Gastrocnemius medialis (tissue), 4 donors: ENCODE data around the gene IL31.

Experiments
- POLR2A ChIP-seq, 2 donors: fragments of 450-650 bp; IDR thresholded peaks; one replicate each; pipeline ENCODE4 v1.6.1; 2017; ENCODE audit warnings: antibody characterized with exemption in 2 of 2, mild to moderate bottlenecking in 2 of 2, moderate library complexity in 2 of 2
- TF ChIP-seq, protein P1 (sequence below), 5 experiments: fragments of 450-650 bp in 3 of 5; fragments of 200-600 bp in 2 of 5; sonication (generic) in 2 of 5; IDR thresholded peaks in 4 of 5; conservative IDR thresholded peaks in 1 of 5; 1 replicate in 4 of 5; 2 replicates in 1 of 5; pipeline ENCODE4 v1.5.1; 2016 to 2019; ENCODE audit warnings: antibody characterized with exemption in 5 of 5, mild to moderate bottlenecking in 3 of 5, moderate library complexity in 3 of 5

DNA sequence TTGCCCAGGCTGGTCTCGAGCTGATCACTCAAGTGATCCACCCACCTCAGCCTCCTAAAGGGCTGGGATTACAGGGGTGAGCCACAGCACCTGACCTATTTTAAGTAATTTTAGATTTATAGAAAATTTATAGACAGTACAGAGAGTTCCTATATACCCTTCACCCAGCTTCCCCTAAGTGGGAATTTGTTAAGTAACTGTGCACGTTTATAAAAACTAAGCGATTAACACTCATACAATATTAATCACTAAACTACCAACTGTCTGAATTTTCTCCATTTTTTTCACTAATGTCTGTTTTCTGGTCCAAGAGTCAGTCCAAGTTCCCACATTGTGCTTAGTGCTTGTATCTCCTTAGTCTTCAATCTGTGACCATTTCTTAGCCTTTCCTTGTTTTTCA lies 5.5 kb downstream of the IL31 start:
- TF ChIP-seq, protein P1, sequence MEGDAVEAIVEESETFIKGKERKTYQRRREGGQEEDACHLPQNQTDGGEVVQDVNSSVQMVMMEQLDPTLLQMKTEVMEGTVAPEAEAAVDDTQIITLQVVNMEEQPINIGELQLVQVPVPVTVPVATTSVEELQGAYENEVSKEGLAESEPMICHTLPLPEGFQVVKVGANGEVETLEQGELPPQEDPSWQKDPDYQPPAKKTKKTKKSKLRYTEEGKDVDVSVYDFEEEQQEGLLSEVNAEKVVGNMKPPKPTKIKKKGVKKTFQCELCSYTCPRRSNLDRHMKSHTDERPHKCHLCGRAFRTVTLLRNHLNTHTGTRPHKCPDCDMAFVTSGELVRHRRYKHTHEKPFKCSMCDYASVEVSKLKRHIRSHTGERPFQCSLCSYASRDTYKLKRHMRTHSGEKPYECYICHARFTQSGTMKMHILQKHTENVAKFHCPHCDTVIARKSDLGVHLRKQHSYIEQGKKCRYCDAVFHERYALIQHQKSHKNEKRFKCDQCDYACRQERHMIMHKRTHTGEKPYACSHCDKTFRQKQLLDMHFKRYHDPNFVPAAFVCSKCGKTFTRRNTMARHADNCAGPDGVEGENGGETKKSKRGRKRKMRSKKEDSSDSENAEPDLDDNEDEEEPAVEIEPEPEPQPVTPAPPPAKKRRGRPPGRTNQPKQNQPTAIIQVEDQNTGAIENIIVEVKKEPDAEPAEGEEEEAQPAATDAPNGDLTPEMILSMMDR (IDR thresholded peaks at IDR 0.05 in 4 of 5, conservative IDR thresholded peaks at IDR 0.05 in 1 of 5) = no peak
- no peak for TF ChIP-seq POLR2A (IDR thresholded peaks at IDR 0.05)
